Activated CD8-positive, alpha-beta memory T cell treated with anti-CD3 and anti-CD28 coated beads for 1 hour (primary cell): Measurements from ENCODE around the gene NT5DC1.

Experiments
- DNase-seq, 2 donors: peaks; one replicate each; pipeline ENCODE4 v3.0.0-alpha.2; 2020; ENCODE audit warnings: low read depth in 1 of 2; ENCODE audit errors: extremely low read depth in 1 of 2

NT5DC1 gene

GRCh38 chr6:116229287-116229913 lies 128.7 kb downstream of the NT5DC1 start:
- DNase-seq: no peak

GRCh38 chr6:116234689-116235088 lies 134.0 kb downstream of the NT5DC1 start:
- no peak for DNase-seq

DNA sequence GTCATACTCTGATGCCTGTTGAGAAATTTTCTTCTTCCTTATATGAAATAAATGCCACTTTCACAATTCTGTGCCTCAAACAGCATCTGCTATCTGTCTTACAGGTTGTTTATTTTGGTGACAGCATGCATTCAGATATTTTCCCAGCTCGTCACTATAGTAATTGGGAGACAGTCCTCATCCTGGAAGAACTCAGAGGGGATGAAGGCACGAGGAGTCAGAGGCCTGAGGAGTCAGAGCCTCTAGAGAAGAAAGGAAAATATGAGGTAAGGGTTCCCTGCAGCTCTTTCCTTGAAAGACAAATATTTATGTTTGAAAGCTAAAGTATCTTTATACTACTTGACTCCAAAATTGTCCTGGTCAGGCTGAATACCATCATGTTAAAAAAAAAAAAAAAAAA lies 137.4 kb downstream of the NT5DC1 start:
- no peak for DNase-seq

- DNase-seq: no peak
Measured at GRCh38 chr6:116239256-116239655, 138.6 kb downstream of the NT5DC1 start.

DNA sequence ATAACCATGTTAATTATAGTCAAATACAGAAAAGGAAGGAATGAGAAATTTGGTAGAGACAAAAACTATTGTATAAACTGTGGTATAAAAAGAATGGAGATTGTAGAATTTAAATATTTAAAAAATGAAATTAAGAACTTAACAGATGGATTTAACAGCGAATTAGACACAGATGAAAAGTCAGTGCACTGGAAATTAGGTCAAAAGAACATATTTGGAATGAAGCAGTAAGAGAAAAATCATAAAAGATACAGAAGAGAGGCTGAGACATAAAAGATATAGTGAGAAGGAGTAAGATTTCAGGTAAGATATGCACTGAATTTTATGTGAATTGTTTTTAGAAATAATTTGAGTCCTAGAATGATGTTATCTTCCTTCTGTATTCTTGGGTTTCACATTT lies 139.2 kb downstream of the NT5DC1 start:
- DNase-seq: no peak

DNA sequence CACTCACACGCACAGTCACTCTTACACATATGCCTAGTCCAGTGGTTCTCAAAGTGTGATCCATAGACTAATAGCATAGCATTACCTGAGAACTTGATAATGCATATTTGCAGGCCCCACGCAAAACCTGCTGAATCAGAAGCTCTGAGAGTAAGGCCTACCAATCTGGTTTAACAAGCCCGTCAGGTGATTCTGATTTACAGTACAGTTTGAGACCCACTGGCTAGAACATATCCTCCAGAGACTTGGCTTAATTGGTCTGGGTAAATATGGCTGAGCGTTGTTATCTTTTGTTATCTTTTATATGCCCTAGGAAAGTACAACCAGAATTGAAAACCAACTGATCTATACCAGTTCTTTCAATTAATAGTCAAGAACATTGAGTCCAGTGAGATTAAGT lies 143.6 kb downstream of the NT5DC1 start:
- DNase-seq: no peak

DNA sequence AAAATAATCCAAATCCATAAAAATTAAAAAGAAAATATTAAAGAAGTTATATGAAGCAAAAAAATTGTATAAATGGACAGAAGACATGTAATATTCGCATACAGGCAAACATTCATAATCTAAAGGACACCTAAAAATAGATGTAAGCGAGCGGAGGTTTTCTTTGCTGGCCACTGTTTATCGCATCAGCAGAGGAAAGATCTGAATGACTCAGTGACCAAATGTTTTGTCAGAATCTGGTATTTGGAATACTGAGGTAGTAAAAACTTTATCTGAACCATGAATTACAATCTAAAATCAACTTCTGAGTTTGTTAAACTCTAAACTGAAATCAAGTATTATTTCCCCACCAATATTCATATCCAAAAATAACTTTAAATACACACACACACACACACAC lies 145.4 kb downstream of the NT5DC1 start:
- DNase-seq: no peak

DNA sequence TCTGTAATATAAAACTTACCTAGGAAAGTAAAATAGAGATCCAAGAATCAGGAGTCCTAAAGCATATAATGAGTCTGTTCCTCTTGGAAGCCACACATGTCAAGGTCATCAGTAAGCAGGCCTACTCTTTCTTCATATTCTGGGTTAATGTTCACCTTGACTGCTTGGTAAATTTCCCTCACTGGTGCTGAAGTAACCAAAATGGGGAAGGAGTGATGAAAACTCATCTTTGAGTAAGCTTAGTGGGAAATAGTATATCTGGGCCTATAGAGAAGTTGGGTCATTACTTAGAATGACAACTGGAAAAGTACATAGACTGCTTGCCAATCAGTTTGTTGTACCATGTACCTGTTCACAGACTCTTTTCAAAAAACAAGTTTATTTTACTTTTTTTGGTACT lies 146.6 kb downstream of the NT5DC1 start:
- DNase-seq: no peak

DNA sequence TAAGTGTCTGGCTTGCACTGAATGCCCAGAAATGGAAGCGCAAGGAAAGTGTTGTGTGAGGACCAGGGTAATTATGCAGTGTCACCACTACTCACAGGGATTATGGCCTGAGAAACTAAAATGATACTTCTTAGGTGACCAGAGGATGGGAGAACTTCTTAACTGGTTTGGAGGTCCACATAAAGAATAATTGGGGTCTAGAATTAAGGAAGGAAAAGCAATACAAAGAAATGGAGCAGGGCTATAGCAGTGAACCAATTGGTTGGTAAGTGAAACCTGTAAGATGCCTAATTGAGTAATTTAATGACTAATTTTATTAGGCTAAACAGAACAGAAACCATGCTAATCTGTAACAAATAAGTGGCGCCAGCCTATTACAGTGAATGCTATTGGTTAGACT lies 147.9 kb downstream of the NT5DC1 start:
- DNase-seq: no peak

DNA sequence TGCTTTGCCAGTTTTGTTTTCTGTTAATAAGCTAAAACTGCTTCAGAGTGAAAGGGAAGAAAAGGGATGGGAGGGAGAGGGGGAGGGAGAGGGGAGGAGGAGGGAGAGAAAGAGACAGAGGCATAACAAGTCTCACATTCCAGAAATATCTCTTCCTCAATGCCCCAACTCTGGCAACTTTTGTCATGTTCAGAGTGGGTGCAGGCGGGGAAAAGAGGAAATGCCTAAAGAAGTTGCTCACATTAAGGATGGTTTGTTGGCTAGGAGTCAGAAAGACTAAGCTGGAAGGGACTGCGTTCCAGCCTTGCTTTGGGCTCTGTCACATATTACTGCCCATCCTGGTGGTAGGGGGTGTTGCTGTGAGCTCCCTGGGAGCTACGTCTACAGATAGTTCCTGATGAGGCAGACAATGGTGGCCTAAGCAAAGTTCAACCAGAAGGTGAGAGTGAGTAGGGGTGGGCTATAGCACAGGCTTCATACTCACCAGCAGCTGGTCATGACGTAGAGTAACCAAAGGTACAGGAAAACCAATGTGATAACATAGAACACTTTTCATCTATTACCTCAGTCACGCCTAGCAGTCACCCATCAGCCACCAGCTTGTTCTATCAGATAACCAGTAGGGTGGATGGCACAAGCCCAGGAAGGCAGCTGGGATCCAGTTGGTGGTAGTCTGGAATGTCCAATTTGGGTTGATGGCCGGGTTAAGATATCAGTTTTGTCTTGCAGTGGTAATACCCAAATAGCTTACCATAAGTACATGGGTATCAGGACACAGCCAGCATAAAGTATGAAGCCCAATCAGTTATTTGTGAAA lies 151.1 kb downstream of the NT5DC1 start:
- no peak for DNase-seq

DNA sequence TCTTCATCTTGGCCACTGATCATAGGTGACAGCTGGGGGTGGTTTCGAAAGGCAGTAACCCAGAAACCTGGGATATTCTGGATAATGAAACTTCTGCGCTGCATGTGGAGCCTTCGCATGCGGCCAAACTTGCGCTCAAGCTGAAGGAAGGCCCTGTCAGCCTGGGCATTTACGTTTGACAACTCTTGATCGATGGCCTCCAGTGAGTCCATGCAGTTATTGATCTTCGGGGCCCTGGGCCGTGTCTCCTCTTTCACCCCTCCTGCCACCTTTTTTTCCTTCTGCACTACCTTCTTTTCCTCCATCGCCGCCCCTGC lies 152.5 kb downstream of the NT5DC1 start:
- no peak for DNase-seq

DNA sequence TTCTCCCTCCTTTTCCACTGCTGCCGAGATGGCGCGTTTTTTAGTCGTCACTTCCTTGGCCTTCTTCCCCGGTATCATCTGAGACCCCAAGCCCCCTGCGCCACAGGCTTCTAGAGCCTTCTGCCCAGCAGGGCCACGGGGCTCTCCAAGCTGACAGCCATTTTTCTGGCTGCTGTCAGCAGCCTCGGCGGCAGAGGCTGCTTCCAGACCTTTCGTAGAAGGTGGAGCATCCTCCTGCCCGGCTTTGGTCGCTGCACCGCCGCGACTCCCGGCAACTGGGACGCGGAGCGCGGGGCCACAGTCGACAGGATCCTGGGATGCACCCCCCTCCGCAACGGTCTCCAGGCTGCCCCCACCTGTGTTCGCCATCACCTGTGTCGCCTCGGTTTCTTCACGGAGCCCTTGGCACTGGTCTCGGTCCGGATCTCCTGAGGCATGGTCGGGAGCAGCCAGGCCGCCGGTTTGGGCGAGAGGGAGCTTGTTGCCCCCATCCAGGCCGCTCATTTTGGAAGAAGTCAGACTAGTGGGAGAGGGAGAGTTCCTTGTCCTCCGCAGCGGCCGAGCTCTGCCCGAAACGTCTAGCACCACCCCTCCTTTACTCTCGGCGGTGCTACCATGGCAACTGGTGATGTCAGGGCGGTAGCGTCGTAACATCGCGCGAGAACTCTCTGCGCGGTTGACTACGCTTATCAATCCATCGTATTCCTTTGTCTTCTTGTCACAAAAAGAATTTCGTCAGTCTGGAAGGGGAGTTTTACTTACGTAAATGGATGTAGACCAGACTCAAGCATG lies 153.0 kb downstream of the NT5DC1 start, which contains the start of gene TSPYL4:
Gene TSPYL4 (minus strand): TSS at position 571 of the 792 bp plus-strand sequence. CDS start 67 bp downstream, at position 504.
- peak; percentile 78 to 82 for DNase-seq

GRCh38 chr6:116254297-116255056 lies 153.8 kb downstream of the NT5DC1 start:
- no peak for DNase-seq

DNA sequence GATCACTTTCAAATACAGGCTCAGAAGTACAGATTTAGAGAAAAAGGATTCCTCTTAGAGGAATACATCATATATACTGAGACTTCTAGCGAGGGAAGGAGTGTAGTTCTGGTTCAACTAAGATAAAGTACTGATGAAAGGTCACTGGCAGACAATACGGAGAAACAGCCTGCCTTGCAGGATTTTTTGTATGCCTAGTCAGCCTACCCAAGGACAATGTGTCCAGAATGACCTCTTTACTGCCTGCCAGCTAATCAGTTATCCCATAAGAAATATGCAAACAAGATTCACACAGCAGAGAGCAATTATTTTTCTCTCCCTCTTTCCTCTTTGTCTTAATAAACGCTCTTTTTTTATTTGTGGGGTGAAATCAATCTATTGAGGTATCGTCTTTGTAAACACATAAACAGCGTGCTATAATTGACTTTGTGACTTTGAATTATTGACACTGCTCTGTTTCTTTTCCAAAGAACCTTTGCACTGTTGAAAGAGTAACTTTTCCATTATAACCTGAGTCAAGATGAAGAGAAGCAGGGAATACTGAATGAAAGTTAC lies 154.7 kb downstream of the NT5DC1 start:
- DNase-seq: no peak

- DNase-seq: no peak
Measured at GRCh38 chr6:116256694-116257093, 156.0 kb downstream of the NT5DC1 start.

- DNase-seq: no peak
Measured at GRCh38 chr6:116258520-116258919, 157.9 kb downstream of the NT5DC1 start.

- no peak for DNase-seq
Measured at GRCh38 chr6:116263353-116263752, 162.7 kb downstream of the NT5DC1 start.

- DNase-seq: no peak
Measured at GRCh38 chr6:116265041-116265829, 164.6 kb downstream of the NT5DC1 start.

- no peak for DNase-seq
Measured at GRCh38 chr6:116266803-116267202, 166.2 kb downstream of the NT5DC1 start.
